ENCODE results near the gene C11orf98. TPM values are rescaled to one million over a fixed set of nuclear protein-coding genes. Genes with fewer than 3 reads are reported as not detected.

The C11orf98 gene
- polyA plus RNA-seq, 1 donor (not counting 4 experiments of a cell fraction or from before 2014, with no cell fraction given): 81.5 TPM

GRCh38 chr11:62712861-62713260 is 47.9 kb upstream of the C11orf98 start:
- no peak for FAIRE-seq
- H3K79me2 ChIP-seq (ENCODE audit: control insufficient read depth, insufficient read depth, low read length): peaks cover 19% of the 10 kb centered on the region
- H3K9me1 ChIP-seq (ENCODE audit: control insufficient read depth, extremely low read depth, insufficient read depth, low read length): no peaks in the 10 kb centered on the region
- no peaks in the 10 kb centered on the region for H3K27me3 ChIP-seq (ENCODE audit: control insufficient read depth, extremely low read depth, insufficient read depth, low read length)
- H3K4me2 ChIP-seq (ENCODE audit: control insufficient read depth, extremely low read depth, insufficient read depth, low read depth, low read length): no peak overlapping the region
- no peaks in the 10 kb centered on the region for H3K9me3 ChIP-seq (ENCODE audit: control insufficient read depth, low read depth, low read length)
- no peak overlapping the region for H3K4me3 ChIP-seq (ENCODE audit: control insufficient read depth in 2 of 3, extremely low read depth in 1 of 3, insufficient read depth in 2 of 3, low read depth in 1 of 3, low read length in 3 of 3)
- TF ChIP-seq CTCF (optimal IDR thresholded peaks at IDR 0.05 in 1 of 3, IDR thresholded peaks at IDR 0.05 in 1 of 3, conservative IDR thresholded peaks at IDR 0.05 in 1 of 3; ENCODE audit: extremely low read depth in 1 of 3, insufficient read depth in 2 of 3, low read length in 3 of 3) (no peak), EZH2 (IDR thresholded peaks at IDR 0.05; ENCODE audit: low read length) (no peak)
- no peak for DNase-seq (ENCODE audit: low read depth, low spot score)
- H4K20me1 ChIP-seq (ENCODE audit: control insufficient read depth, extremely low read depth, insufficient read depth, low read length): no peaks in the 10 kb centered on the region
- dilution Hi-C loops (cut with MboI; ENCODE audit: extremely low pct_ligation_motif_present, low sequenced_read_pairs): no loop called here
- H3K36me3 ChIP-seq (ENCODE audit: control insufficient read depth in 2 of 2, extremely low read depth in 1 of 2, insufficient read depth in 2 of 2, low read length in 2 of 2): peaks cover 24 to 34% of the 10 kb centered on the region in 2 experiments
- no peak overlapping the region for H3K27ac ChIP-seq (ENCODE audit: control insufficient read depth, insufficient read depth, low read length)
- H2AFZ ChIP-seq (ENCODE audit: control insufficient read depth, low read length): no peak overlapping the region
- no peak overlapping the region for H3K9ac ChIP-seq (ENCODE audit: control insufficient read depth, extremely low read depth, insufficient read depth, low read length)
- H3K4me1 ChIP-seq (ENCODE audit: control insufficient read depth, extremely low read depth, insufficient read depth, low read length): peaks cover 19% of the 10 kb centered on the region

- H3K9me3 ChIP-seq (ENCODE audit: control insufficient read depth, low read depth, low read length): no peaks in the 10 kb centered on the region
- H4K20me1 ChIP-seq (ENCODE audit: control insufficient read depth, extremely low read depth, insufficient read depth, low read length): no peaks in the 10 kb centered on the region
- H3K36me3 ChIP-seq (ENCODE audit: control insufficient read depth in 2 of 2, extremely low read depth in 1 of 2, insufficient read depth in 2 of 2, low read length in 2 of 2): peaks cover 21 to 31% of the 10 kb centered on the region in 2 experiments
- TF ChIP-seq EZH2 (IDR thresholded peaks at IDR 0.05; ENCODE audit: low read length) (no peak), CTCF (optimal IDR thresholded peaks at IDR 0.05 in 1 of 3, IDR thresholded peaks at IDR 0.05 in 1 of 3, conservative IDR thresholded peaks at IDR 0.05 in 1 of 3; ENCODE audit: extremely low read depth in 1 of 3, insufficient read depth in 2 of 3, low read length in 3 of 3) (no peak)
- H3K9ac ChIP-seq (ENCODE audit: control insufficient read depth, extremely low read depth, insufficient read depth, low read length): no peak overlapping the region
- peaks cover 17% of the 10 kb centered on the region for H3K79me2 ChIP-seq (ENCODE audit: control insufficient read depth, insufficient read depth, low read length)
- FAIRE-seq: no peak
- no peak overlapping the region for H3K4me3 ChIP-seq (ENCODE audit: control insufficient read depth in 2 of 3, extremely low read depth in 1 of 3, insufficient read depth in 2 of 3, low read depth in 1 of 3, low read length in 3 of 3)
- H2AFZ ChIP-seq (ENCODE audit: control insufficient read depth, low read length): no peak overlapping the region
- no peak overlapping the region for H3K27ac ChIP-seq (ENCODE audit: control insufficient read depth, insufficient read depth, low read length)
- no peak for DNase-seq (ENCODE audit: low read depth, low spot score)
- peaks cover 19% of the 10 kb centered on the region for H3K4me1 ChIP-seq (ENCODE audit: control insufficient read depth, extremely low read depth, insufficient read depth, low read length)
- no peaks in the 10 kb centered on the region for H3K27me3 ChIP-seq (ENCODE audit: control insufficient read depth, extremely low read depth, insufficient read depth, low read length)
- dilution Hi-C loops (cut with MboI; ENCODE audit: extremely low pct_ligation_motif_present, low sequenced_read_pairs): no loop called here
- H3K4me2 ChIP-seq (ENCODE audit: control insufficient read depth, extremely low read depth, insufficient read depth, low read depth, low read length): no peak overlapping the region
- H3K9me1 ChIP-seq (ENCODE audit: control insufficient read depth, extremely low read depth, insufficient read depth, low read length): no peaks in the 10 kb centered on the region
Observed at GRCh38 chr11:62712276-62712812, 47.3 kb upstream of the C11orf98 start.

All from keratinocyte (primary cell).